ENCODE measurements around the gene PPP1R7. TPM values are rescaled to one million over a fixed set of nuclear protein-coding genes. Genes with fewer than 3 reads are reported as not detected.
A peak's percentile ranks its signal among the peaks of the same experiment; 100 is the strongest.

Gene PPP1R7
- total RNA-seq, 1 donor from 2014 or later = 60.7 TPM

DNA sequence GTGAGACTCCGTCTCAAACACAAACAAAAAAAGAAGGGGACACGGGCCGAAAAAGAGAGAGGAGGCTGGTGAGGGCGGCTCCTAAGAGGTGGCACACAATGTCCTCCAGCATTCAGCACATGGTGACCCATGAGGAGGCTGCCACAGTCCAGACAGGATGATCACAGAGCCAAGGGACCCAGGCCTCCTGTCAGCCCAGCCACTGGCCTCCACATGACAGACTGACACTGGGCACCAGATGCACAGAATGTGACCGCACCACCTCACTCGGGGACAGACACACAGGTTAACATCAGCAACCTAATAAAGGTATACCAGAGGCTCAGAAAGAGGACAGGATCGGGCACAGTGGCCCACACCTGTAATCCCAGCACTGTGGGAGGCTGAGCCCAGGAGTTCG is 22.0 kb upstream of the PPP1R7 start:
- DNase-seq = peak; percentile 51
- Histone ChIP-seq H3K4me3 (no peak overlapping the region), H3K36me3 (no peaks in the 10 kb centered on the region), H3K27me3 (no peaks in the 10 kb centered on the region), H3K27ac (no peak overlapping the region), H3K4me1 (no peaks in the 10 kb centered on the region), H3K9me3 (no peaks in the 10 kb centered on the region)
- no peak for ATAC-seq
- intact Hi-C loops (cut with DNase I) = no loop called here
- TF ChIP-seq, protein P1, sequence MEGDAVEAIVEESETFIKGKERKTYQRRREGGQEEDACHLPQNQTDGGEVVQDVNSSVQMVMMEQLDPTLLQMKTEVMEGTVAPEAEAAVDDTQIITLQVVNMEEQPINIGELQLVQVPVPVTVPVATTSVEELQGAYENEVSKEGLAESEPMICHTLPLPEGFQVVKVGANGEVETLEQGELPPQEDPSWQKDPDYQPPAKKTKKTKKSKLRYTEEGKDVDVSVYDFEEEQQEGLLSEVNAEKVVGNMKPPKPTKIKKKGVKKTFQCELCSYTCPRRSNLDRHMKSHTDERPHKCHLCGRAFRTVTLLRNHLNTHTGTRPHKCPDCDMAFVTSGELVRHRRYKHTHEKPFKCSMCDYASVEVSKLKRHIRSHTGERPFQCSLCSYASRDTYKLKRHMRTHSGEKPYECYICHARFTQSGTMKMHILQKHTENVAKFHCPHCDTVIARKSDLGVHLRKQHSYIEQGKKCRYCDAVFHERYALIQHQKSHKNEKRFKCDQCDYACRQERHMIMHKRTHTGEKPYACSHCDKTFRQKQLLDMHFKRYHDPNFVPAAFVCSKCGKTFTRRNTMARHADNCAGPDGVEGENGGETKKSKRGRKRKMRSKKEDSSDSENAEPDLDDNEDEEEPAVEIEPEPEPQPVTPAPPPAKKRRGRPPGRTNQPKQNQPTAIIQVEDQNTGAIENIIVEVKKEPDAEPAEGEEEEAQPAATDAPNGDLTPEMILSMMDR (IDR thresholded peaks at IDR 0.05) = no peak

DNA sequence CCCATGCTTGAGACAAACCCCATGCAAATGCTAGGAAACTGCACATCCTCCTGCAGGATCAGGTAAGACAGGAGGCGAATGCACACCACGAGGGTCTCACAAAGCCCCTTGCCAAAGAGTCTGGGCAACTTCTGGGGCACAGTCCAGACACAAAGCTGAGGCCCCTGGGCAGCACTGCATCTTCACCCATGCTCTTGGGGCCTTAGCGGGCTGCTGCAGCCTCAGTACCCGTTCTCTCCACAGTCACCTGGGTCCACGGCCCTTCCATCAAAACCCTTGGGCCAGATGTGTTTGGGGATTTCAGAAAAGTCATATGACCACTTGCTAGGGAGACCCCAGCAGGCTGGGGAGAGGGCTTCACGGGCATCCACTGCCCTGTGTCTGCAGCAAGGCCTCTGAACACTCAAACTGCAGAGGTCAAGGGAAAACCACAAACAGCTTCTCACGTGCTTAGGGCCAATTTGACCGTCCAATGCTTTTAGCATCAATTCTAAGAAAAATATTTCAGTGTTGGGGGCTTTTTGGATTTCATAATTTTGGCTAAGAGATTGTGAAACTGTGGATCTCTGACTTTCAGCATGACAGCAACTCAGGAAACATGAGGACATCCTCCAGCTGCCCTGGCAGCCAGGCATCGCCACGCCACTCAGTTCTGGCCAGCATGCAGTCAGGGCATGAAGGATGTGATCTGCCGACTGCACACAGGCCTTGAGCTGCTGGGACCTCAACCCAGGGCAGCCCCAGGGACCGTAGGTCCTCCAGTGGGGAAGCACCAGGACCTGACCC is 21.0 kb upstream of the PPP1R7 start:
- Histone ChIP-seq H3K4me1 (no peaks in the 10 kb centered on the region), H3K27me3 (no peaks in the 10 kb centered on the region), H3K27ac (no peak overlapping the region), H3K4me3 (no peak overlapping the region), H3K36me3 (no peaks in the 10 kb centered on the region), H3K9me3 (no peaks in the 10 kb centered on the region)
- TF ChIP-seq, protein P1 (IDR thresholded peaks at IDR 0.05) = no peak
- ATAC-seq (peak; percentile 34), DNase-seq (peak; percentile 55)
- intact Hi-C loops (cut with DNase I) = no loop called here

DNA sequence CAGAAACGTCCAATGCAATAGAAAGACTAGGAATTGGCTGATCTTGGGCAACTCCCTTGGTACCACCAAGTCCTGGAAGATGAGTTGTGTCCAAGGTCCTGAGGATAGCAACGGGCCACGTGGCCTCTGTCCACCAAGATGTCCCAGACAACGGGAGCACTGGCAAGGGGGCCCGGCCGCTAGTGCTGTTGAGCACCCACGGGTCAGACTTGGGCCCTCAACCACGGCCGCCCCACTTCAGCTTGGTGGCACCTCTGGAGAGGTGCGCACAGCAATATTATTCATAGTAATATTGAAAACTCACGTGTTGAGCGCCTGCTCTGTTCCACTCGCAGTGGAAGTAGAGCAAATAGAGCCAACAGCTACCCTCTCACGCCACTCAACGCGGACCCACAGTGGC is 20.0 kb upstream of the PPP1R7 start:
- no peak overlapping the region for H3K4me3 ChIP-seq
- intact Hi-C loops (cut with DNase I) = no loop called here
- ATAC-seq = no peak
- H3K9me3 ChIP-seq = no peaks in the 10 kb centered on the region
- no peaks in the 10 kb centered on the region for H3K4me1 ChIP-seq
- no peaks in the 10 kb centered on the region for H3K27me3 ChIP-seq
- DNase-seq = peak; percentile 46
- H3K27ac ChIP-seq = no peak overlapping the region
- H3K36me3 ChIP-seq = no peaks in the 10 kb centered on the region
- TF ChIP-seq, protein P1 (IDR thresholded peaks at IDR 0.05) = no peak

DNA sequence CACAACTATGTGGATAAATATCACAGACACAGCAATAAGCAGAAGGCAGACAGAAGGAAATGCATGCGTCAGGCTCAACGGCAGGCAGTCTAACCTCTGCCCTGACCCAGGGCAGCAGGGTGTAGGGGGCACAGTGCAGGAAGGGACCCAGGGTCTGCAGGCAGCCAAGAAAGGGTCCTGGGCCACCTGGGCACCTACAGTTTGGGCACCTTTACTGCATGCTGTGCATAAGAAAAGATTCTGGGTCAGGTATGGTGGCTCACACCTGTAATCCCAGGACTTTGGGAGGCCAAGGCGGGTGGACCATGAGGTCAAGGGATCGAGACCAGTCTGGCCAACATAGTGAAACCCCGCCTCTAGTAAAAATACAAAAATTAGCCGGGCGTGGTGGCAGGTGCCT is 18.7 kb upstream of the PPP1R7 start:
- no peak for ATAC-seq
- Histone ChIP-seq H3K36me3 (no peaks in the 10 kb centered on the region), H3K27ac (no peak overlapping the region), H3K4me3 (no peak overlapping the region), H3K27me3 (no peaks in the 10 kb centered on the region), H3K9me3 (no peaks in the 10 kb centered on the region), H3K4me1 (no peaks in the 10 kb centered on the region)
- intact Hi-C loops (cut with DNase I) = no loop called here
- TF ChIP-seq, protein P1 (IDR thresholded peaks at IDR 0.05) = no peak
- DNase-seq = peak; percentile 22

DNA sequence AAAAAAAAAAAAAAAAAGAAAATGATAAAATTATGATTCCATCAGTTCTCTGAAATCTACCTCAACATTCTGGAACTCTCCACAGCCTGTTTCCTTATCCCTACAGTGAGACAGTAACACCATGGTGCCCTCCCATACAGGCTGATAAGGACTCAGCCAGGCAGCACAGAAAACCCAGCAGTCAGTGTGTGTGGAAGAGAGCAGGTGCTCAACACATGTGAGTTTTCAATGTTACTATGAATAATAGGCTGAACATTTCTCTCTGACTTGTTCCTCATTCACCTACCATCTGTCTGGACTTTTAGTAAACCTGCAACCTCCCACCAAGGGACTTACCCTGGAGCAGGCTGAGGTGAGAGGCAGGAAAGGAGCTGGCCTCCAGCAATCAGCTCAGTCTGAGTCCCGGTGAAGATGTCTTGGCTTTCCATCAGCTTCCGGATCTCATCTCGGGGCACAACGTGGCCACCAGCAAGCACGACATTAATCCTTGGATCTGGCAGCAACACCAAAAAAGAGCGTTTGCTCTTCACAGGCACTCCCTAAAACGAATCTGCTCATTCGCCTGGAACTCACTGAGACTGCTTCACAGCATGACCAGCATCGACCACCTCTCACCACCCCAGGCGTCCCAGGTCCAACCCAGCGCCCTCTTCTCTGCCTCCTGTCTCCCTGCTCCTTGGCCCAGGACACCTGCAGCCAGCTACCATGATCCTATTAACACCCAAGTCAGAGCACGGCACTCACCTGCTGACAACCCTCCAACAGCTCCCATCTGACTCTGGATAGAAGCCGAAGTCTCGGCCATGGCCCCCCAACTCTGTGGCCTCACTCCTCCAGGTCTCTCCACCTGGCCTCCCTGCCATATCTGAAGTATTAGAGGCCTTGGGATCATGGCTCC is 17.5 kb upstream of the PPP1R7 start:
- DNase-seq (peak; percentile 34), ATAC-seq (no peak)
- Histone ChIP-seq H3K27me3 (no peaks in the 10 kb centered on the region), H3K36me3 (peaks cover 4% of the 10 kb centered on the region), H3K9me3 (no peaks in the 10 kb centered on the region), H3K27ac (no peak overlapping the region), H3K4me1 (no peaks in the 10 kb centered on the region), H3K4me3 (no peak overlapping the region)
- intact Hi-C loops (cut with DNase I) = no loop called here
- TF ChIP-seq, protein P1 (IDR thresholded peaks at IDR 0.05) = no peak

Data from upper lobe of right lung (tissue), 1 donor.